GM12878 (cell line): ENCODE results near the gene NR3C1. TPM values are rescaled to one million over a fixed set of nuclear protein-coding genes. Genes with fewer than 3 reads are reported as not detected.

Source experiments
- BMI1 ChIP-seq: fragments of 450-650 bp; IDR thresholded peaks from 2 replicates; pipeline ENCODE4 v1.6.1; 2016; ENCODE audit warnings: mild to moderate bottlenecking, moderate library complexity, borderline replicate concordance
- CBFB ChIP-seq: IDR thresholded peaks from 2 replicates; pipeline ENCODE4 v1.6.1; 2016; ENCODE audit warnings: antibody characterized with exemption, low read depth
- DPF2 ChIP-seq: fragments of 450-650 bp; IDR thresholded peaks from 2 replicates; pipeline ENCODE4 v1.6.1; 2017; ENCODE audit warnings: mild to moderate bottlenecking
- E2F4 ChIP-seq: IDR thresholded peaks from 2 replicates; pipeline ENCODE4 v1.6.1; 2012; ENCODE audit warnings: low read depth, low read length, improper control_type of control experiment
- EED ChIP-seq: sonication (generic); IDR thresholded peaks from 2 replicates; pipeline ENCODE4 v1.6.1; 2016; ENCODE audit warnings: antibody characterized with exemption, low read depth
- HDAC6 ChIP-seq: fragments of 200-600 bp; sonication (generic); IDR thresholded peaks from one replicate; pipeline ENCODE4 v1.8.0; 2017; ENCODE audit warnings: antibody characterized with exemption; ENCODE audit not compliant: unreplicated experiment
- IRF5 ChIP-seq: fragments of 450-650 bp; IDR thresholded peaks from 2 replicates; pipeline ENCODE4 v1.6.1; 2017; ENCODE audit warnings: borderline replicate concordance
- LARP7 ChIP-seq: fragments of 450-650 bp; IDR thresholded peaks from 2 replicates; pipeline ENCODE4 v1.6.1; 2017; ENCODE audit warnings: mild to moderate bottlenecking
- MEF2A ChIP-seq: IDR thresholded peaks from 2 replicates; pipeline ENCODE4 v1.6.1; 2011; ENCODE audit warnings: low read depth, mild to moderate bottlenecking, low read length, moderate library complexity; ENCODE audit not compliant: insufficient read depth
- MLLT1 ChIP-seq: fragments of 450-650 bp; IDR thresholded peaks from 2 replicates; pipeline ENCODE4 v1.6.1; 2016; ENCODE audit warnings: mild to moderate bottlenecking
- NFIC ChIP-seq: IDR thresholded peaks from 2 replicates; pipeline ENCODE4 v1.6.1; 2012; ENCODE audit warnings: low read depth, mild to moderate bottlenecking, inconsistent platforms, low read length, moderate library complexity
- NFYB ChIP-seq: IDR thresholded peaks from 2 replicates; pipeline ENCODE4 v1.6.1; 2011; ENCODE audit warnings: low read depth, mild to moderate bottlenecking, low read length, improper control_type of control experiment, moderate library complexity; ENCODE audit not compliant: insufficient read depth
- NR2C1 ChIP-seq: fragments of 450-650 bp; IDR thresholded peaks from 2 replicates; pipeline ENCODE4 v1.6.1; 2017; ENCODE audit warnings: antibody characterized with exemption, mild to moderate bottlenecking, moderate library complexity
- NR2C2 ChIP-seq: IDR thresholded peaks from 2 replicates; pipeline ENCODE4 v1.6.1; 2011; ENCODE audit warnings: borderline replicate concordance, low read depth; ENCODE audit not compliant: control insufficient read depth, insufficient read length
- PKNOX1 ChIP-seq: fragments of 450-650 bp; IDR thresholded peaks from 2 replicates; pipeline ENCODE4 v1.6.1; 2016; ENCODE audit warnings: mild to moderate bottlenecking
- RUNX3 ChIP-seq: IDR thresholded peaks from 2 replicates; pipeline ENCODE4 v1.6.1; 2012; ENCODE audit warnings: low read length, inconsistent platforms
- SMAD5 ChIP-seq: IDR thresholded peaks from 2 replicates; pipeline ENCODE4 v1.6.1; 2016; ENCODE audit warnings: antibody characterized with exemption, low read depth
- SUPT20H ChIP-seq: IDR thresholded peaks from 2 replicates; pipeline ENCODE4 v1.6.1; 2011; ENCODE audit warnings: low read depth, mild to moderate bottlenecking, low read length, moderate library complexity, borderline replicate concordance; ENCODE audit not compliant: control insufficient read depth
- TARDBP ChIP-seq: IDR thresholded peaks from 2 replicates; pipeline ENCODE4 v1.6.1; 2016; ENCODE audit warnings: borderline replicate concordance
- TBL1XR1 ChIP-seq: IDR thresholded peaks from 2 replicates; pipeline ENCODE4 v1.6.1; 2012; ENCODE audit warnings: low read depth, low read length, improper control_type of control experiment
- TCF7 ChIP-seq: IDR thresholded peaks from 2 replicates; pipeline ENCODE4 v1.6.1; 2014; ENCODE audit warnings: antibody characterized with exemption, borderline replicate concordance
- ZBTB40 ChIP-seq: fragments of 450-650 bp; IDR thresholded peaks from 2 replicates; pipeline ENCODE4 v1.6.1; 2016; ENCODE audit warnings: mild to moderate bottlenecking, moderate library complexity, borderline replicate concordance
- polyA plus RNA-seq, 11 experiments: library from polyadenylated mRNA; depleted of rRNA in 4 of 11; unstranded in 6 of 11; stranded (reverse) in 5 of 11; fragments of >200 nt; fragmentation: Nextera tagmentation in 4 of 11; fragmentation: Illumina TruSeq in 1 of 11; extraction: Ambion mirVana in 4 of 11; extraction: Trizol in 1 of 11; gene quantifications; 1 replicate in 1 of 11; 2 replicates in 10 of 11; pipeline versions ENCODE4 v1.2.1 to v1.2.3, GENCODE V29; 2011 to 2016; ENCODE audit warnings: inconsistent platforms in 2 of 11, missing spikeins in 2 of 11, low read depth in 1 of 11
- total RNA-seq, 4 experiments: library from RNA; depleted of rRNA in 3 of 4; stranded (reverse); fragments of >200 nt in 3 of 4; fragmentation: Illumina TruSeq in 1 of 4; extraction: Trizol in 1 of 4; gene quantifications; 2 replicates each; pipeline versions ENCODE4 v1.2.1 to v1.2.3, GENCODE V29; 2013 to 2021

The NR3C1 gene
- total and polyA plus RNA-seq, 10 of the 15 experiments (the other 5 are each of a cell fraction or from before 2014, with no cell fraction given): 49.7 to 141 (median 109) TPM

- TF ChIP-seq MEF2A (peak; percentile 98), NR2C1 (no peak), CBFB (peak; percentile 82), NFIC (peak; percentile 98), E2F4 (no peak), NR2C2 (no peak), MLLT1 (no peak), TARDBP (peak; percentile 27; the same call in 1 of the 2 replicates), IRF5 (no peak), BMI1 (no peak), LARP7 (no peak), TCF7 (0 out of 2 replicates have a peak, but pooled peaks have one; percentile 14), EED (peak; percentile 98), SUPT20H (no peak), RUNX3 (peak; percentile 98), SMAD5 (no peak), NFYB (no peak), ZBTB40 (no peak), HDAC6 (no peak), TBL1XR1 (no peak), DPF2 (no peak), PKNOX1 (no peak)
Observed at GRCh38 chr5:143262393-143263174, 140.9 kb downstream of the NR3C1 start (continued).
